HG03175 (cell line): ENCODE results near the gene PARD3B.

Source experiments
- ATAC-seq: cut with Tn5 transposase; IDR thresholded peaks from one replicate; pipeline ENCODE4 v1.9.1; 2021; ENCODE audit warnings: mild to moderate bottlenecking, moderate library complexity; ENCODE audit not compliant: unreplicated experiment

The PARD3B gene, protein sequence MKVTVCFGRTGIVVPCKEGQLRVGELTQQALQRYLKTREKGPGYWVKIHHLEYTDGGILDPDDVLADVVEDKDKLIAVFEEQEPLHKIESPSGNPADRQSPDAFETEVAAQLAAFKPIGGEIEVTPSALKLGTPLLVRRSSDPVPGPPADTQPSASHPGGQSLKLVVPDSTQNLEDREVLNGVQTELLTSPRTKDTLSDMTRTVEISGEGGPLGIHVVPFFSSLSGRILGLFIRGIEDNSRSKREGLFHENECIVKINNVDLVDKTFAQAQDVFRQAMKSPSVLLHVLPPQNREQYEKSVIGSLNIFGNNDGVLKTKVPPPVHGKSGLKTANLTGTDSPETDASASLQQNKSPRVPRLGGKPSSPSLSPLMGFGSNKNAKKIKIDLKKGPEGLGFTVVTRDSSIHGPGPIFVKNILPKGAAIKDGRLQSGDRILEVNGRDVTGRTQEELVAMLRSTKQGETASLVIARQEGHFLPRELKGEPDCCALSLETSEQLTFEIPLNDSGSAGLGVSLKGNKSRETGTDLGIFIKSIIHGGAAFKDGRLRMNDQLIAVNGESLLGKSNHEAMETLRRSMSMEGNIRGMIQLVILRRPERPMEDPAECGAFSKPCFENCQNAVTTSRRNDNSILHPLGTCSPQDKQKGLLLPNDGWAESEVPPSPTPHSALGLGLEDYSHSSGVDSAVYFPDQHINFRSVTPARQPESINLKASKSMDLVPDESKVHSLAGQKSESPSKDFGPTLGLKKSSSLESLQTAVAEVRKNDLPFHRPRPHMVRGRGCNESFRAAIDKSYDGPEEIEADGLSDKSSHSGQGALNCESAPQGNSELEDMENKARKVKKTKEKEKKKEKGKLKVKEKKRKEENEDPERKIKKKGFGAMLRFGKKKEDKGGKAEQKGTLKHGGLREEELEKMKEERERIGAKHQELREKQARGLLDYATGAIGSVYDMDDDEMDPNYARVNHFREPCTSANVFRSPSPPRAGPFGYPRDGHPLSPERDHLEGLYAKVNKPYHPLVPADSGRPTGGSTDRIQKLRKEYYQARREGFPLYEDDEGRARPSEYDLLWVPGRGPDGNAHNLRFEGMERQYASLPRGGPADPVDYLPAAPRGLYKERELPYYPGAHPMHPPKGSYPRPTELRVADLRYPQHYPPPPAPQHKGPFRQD (N-terminal part only)

DNA sequence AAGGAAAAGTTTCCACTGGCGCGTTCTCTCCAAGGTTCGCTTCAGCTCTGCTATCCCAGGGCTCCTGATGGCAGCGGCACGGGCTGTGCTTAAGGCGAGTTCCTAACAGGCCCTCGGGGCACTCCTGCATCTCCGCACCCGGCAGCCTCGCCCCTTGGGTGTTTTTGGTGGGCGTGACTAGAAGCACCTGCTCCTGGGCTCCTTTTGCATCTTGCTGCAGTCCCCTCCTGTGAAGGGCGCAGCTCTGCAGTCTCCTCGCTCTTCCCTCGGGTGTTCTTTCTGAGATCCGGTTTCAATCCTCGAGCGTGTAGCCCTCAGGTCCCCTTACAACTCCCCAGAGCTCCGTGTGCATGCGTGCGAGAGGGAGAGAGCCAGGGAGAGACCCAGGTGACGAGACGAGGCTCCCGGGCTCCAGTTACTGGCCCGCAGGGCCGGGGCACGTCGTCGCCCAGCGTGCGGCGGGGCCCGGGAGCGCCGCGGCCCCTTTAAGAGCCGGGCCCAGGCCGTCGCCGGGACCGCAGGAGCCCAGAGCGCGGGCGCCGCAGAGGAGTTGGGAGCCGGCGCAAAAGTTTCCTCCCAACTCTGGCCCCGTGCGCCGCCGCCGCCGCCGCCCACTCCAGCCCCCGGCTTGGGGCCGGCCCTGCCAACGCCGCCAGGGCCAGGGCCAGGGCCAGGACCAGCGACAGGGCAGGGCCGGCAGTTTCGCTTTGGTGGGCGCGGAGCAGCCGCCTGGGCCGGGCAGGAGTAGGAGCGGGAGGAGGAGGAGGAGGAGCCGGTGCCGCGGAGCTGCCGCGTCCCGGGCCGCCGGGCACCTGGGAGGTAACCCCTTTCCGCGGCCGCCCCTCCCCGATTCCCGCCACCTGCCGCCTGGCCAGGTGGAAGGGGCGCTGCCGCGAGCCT, at the start of gene PARD3B:
Gene PARD3B (plus strand): TSS at position 515 of the 900 bp plus-strand sequence. CDS start 525 bp downstream, outside the sequence.
- ATAC-seq, result peak; percentile 61

DNA sequence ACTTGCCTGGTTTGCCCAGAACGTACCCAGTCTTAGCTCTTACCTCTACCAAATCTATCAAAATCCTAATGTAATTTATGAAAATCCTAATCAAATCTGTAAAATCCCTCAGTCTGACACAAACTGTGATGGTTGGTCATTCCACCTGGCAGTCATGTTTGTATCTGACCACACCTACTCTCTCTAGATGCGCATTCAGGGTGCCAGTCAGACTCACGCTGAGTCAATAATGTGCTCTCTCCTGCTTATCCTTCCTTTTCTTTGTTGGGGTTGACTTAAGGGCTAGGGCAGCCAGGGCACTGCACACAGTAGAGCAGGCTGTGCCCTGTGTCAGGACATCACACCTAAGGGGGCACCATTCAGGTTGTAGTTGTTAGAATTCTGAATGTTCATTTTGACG, 48.5 kb upstream of the PARD3B start:
- ATAC-seq, result no peak

DNA sequence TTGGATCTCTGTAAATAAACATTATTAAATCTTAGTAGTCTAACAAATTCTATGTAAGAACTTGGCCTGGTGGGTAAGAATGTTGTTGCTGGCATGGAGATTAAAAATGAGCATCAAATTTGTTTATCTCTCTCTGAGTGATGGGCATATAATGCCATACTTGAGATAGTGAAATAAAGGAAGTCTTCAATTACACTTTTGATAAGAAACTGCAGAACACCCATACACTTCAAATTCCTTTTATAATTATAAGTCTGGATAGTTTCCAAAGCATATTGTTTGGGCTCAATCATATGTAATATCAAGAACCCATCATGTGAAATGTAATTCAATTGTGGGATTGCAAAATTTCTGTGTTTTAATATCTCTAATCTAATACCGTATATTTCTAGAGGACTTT, 47.4 kb upstream of the PARD3B start:
- ATAC-seq, result no peak

DNA sequence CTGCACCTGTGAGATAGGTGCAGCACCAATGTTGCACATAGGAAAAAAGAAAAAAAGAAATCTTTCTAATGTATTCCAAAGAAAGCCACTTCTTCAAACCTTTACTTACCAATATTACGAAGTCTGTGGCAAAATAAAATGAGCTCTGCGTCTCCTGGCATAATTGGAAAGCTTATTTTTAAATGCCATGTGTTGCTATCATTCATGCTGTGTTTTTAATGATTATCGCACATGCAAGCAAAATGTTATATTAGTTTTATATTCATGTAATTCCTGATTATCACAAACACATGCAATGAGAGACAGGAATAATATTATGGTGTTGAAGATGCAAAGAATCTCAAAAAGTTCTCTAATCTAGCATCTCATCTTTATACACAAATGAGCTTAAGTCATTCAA, 47.0 kb upstream of the PARD3B start:
- ATAC-seq, result no peak

DNA sequence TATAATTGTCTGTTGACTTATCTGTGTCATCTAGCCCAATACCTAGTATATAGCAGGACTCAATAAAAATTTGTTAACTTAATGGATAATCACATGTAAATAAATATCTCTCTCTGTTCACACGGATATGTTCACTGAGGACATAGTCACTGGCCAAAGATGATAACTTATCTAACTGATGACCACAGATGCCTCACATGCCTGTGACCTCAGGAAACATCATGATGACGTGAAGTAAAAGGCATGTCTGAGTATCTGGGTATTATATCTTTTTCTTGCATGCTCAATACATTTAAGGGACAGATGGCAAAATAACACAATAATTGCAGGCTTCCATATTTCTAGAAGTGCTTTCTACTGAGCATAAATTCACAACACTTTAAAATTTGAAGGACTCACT, 41.4 kb upstream of the PARD3B start:
- ATAC-seq, result no peak

DNA sequence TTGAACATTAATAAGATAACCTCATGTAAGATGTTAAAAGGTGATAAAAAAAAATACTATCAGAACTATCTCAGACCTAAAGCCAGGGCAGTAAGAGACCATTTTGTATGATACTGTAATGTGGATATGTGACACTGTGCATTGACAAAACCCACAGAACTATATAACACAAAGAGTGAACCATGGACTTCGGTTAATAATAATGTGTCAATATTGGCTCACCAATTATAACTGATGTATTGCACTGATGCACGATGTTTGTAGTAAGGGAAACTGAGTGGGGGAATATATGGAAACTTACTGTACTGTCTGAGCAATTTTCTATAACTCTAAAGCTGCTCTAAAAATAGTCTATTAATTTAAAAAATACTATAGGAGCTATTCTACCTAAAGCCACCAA, 40.7 kb upstream of the PARD3B start:
- no peak for ATAC-seq

DNA sequence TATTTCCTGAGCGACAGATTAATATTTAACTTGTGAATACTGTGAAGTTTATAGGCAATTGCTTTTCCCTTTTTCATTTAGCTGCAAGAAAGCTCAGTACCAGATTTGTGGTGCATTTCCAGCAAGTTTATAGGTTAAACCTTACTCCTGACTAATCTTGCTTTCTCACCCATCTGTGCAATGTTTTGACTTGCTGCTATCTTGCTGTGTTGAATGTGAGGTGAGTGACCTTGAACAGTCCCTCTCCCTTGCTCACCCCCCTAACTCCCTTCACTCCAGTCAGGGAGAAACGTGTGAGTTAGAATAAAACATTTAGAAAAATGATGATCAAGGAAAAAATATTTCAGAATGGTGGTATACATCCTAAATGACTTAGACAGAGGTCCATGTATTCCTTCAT, 39.8 kb upstream of the PARD3B start:
- ATAC-seq, result no peak

DNA sequence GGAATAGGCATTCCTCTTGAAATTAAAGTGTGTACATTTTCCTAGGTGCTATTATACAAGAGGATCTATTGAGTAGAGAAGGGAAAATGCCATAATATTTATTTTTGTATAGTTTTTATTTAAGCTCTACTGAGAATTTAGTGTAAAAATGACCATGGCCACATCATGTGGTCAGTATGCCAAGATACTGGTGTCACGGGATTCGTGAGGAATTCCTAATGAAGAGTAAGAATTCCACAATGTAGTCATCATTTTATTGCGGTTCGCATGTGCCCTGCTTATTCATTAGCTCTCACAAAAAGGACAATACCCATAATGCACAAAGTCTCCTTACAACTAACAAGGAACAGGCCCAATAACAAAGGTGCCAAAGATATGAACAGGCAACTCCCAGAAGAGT, 39.3 kb upstream of the PARD3B start:
- no peak for ATAC-seq

DNA sequence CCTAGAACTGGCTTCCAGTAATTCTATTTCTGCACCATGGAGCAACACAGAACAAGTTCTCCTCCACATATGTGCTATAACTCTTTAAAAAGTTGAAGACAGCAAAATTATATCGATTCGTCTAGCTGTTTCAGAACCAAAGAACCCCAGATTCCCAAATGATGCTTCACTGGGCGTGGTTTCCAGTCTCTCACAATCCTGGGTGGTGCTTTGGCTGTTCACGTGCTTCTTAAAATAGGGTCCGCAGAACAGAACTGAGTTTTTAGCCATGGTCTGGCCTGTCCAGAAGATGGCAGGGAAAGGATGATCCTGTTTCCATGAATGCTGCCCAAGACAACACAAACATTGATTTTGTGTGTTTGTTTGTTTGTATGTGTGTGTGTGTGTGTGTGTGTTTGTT, 37.6 kb upstream of the PARD3B start:
- no peak for ATAC-seq

DNA sequence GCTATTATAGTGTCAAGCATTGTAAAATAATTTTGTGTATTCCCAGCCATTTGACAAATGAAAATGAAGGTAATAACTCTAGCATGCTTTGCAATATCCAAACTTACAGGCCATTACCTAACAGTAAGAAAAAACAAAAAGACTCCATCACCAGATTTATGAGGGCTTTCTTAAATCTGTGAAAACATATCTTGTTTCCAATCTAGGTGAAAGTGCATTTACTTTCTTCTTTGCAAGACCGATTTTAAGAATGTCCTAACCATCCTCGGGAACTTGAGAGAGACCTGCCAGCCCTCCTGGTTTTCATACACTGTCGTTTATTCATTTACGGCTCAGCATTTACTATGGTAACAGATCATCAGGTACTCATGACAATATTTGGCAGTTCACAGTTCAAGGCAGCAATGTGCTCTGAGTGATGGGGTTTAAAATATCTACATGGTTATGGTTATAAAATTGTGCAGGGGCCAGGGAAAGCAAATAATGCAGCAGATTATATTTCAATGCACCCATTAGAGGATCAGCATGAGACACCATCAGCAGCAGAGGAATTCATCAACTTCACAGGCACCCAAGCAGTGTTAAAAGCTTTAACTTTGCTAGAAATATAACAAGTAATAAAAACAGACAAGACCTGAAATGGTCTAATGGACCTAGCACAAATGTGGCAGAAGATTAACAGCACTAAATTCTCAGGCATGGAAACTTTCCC, 34.4 kb upstream of the PARD3B start:
- no peak for ATAC-seq

DNA sequence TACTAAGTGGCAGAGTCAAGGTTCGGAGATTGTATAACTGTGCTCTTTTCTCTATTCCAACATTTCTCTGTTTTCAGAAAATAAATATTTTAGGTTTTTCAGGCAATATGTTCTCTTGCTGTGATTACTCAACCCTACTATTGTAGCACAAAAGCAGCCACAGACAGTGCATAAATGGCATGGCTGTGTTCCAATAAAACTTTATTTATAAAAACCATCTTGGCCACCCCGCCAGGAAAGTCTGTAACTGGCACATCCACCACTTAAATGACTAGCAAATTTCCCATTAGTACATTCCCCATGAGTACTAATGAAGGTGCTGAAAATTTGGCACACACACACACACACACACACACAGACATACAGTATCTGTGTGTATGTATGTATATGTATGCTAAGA, 30.8 kb upstream of the PARD3B start:
- no peak for ATAC-seq

DNA sequence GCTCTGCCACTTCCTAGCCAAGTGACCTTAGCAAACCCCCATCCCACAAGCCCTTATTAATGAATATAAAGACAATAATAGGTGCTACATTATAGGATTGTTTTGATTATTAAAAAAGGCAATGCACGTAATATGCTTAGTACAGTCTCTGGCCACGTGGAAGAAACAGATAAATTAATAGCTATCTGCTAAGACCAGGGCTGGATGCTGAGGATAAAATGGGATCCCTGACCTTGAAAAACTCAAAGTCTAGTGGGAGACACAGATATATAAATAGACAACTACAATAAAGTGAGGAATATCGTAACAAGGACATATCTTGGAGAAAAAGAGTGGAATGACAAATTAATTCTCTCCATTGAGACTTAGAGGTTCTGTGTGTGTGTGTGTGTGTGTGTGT, 29.9 kb upstream of the PARD3B start:
- no peak for ATAC-seq

DNA sequence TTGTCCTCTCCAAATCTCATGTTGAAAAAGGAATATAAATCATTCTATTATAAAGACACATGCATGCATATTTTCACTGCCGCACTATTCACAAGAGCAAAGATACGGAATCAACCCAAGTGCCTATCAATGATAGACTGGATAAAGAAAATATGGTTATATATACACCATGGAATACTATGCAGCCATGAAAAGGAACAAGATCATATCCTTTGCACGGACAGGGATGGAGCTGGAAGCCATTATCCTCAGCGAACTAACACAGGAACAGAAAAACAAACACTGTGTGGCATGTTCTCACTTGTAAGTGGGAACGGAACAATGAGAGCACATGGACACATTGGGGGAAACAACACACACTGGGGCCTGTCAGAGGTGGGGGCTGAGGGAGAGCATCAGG, 28.1 kb upstream of the PARD3B start:
- ATAC-seq, result no peak

DNA sequence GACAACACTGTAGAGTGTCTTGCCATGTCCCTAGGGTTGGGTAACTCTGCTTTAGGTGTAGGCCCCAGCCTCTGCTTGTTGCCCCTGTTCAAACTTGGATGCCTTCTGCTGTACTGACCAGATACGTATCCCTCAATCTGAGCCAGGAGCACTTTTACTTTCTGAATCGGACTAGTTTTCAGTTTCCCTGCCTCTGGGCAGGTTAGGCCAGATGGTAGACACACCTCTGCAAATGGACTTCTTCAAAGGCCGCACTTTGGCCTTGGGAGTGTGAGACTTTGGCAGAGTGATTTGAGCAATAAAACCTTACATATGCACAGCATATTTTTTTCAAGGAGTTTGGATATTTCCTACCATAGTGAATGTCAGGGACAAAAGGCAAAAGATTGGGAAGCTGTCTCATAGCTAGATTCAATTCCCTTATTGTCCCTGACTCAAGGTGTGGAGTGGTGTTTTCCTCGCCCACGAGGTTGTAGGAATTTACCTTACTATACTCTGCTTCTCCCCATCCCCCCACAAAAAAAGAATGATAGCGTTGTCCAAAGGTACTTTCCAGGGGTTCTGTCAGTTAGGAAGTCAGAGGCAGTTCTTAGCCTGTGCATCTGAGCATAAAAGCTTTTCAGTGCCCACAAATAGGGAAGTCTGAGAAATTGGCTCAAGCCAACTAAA, 15.3 kb upstream of the PARD3B start:
- ATAC-seq, result no peak

DNA sequence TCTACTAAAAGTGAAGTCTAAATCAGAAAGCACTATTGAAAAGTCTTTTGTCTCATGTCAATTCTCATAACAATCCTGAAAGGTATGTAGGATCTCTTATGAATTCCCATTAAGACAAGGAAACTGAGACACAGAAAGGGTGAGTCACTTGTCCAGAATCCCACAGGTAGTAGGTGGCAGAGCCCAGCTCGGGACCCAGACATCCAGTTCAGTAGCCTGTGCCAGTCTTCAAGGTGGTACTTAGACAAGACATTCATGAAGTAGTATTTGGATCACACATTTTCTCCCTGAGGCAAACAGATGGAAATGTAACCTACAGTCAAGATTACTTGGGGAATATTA, 14.8 kb upstream of the PARD3B start:
- ATAC-seq, result no peak

DNA sequence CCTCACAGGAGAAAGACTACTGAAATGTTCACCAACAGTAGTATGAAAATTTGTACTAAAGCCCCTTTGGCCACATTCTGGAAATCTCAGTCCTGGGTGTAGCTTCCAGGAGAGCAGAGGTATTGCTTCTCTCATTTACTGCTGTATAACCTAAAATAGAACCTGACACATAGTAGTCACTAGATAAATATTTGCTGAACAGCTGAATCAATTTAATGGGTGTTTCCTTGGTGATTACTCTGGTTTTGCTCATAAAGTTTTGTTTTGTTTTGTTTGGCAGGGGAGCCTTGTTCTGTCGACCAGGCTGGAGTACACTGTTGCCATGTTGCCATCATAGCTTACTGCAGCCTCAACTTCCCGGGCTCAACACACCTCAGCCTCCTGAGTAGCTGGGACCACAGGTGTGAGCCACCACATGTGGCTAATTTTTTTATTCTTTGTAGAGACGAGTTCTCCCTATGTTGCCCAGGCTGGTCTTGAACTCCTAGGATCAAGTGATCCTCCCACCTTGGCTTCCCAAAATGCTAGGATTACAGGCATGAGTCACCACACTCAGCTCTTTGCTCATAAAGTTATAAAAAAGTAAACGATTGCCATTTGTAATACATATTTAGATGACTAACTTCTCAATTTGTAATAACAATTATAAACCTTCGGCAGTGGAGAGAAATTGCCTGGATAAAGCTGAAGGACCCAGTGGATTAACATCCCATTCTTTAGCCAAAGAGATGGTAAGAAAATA, 11.5 kb upstream of the PARD3B start:
- ATAC-seq, result no peak

DNA sequence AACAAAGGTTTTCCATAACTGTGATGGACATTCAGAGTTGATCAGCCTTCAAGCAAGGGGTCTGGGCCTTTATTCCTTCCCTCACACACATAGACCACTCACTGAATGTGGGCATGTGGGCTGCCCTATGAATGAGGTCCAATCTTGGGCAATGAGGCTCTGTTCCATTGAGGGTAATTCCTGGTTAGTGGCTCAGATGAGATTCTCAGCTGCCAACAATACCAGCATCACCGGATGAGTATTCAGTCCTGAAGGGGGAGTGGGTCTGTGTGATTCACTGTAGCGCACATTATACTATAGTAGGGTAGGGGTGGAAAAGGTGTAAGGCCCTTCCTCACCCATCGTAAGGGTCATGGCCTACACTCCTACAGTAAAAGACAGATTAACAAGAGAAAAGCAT, 9.9 kb upstream of the PARD3B start:
- no peak for ATAC-seq

DNA sequence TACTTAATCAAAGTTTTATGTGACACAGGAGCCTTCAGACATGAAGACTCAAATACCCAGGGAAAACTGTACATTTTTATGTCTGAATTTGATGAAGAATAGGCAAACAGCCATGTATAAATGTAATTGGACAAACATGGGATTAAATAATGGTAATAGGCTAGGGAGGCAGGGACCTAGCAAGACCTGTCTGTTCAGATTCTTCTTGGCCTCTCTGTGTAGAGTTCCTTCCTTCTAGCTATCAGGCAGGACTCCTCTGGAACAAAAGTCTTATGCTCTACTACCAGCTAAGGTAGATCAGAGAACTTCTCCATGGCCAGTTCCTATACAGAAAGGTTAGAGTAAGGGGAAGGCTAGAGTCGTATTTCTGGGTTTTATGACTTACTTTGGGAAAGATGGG, 9.5 kb upstream of the PARD3B start:
- ATAC-seq, result no peak
